ENCODE measurements around the gene RELA.

RELA gene

DNA sequence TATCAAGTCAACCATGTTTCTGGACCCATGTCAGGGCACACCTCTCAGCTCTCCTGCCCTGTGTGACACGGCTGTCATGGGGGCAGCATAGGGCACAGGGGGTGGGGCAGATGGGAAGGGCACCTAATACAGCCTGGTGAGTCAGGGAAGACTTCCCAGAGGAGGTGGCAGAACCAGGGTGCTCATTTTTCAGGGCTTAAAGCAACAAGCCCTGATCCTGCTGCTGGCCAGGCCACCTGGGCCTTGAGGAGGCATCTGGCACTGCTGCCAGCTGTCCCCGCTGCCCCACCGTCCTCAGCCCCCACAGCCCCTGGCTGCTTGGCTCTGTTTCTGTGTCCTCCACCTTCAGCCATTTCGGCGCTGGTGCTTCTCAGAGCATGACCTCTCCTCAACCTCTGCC lies 53.1 kb downstream of the RELA start:
- H3K4me3 ChIP-seq (ENCODE audit: low read depth, low read length): no peak overlapping the region
- TF ChIP-seq, protein P1, sequence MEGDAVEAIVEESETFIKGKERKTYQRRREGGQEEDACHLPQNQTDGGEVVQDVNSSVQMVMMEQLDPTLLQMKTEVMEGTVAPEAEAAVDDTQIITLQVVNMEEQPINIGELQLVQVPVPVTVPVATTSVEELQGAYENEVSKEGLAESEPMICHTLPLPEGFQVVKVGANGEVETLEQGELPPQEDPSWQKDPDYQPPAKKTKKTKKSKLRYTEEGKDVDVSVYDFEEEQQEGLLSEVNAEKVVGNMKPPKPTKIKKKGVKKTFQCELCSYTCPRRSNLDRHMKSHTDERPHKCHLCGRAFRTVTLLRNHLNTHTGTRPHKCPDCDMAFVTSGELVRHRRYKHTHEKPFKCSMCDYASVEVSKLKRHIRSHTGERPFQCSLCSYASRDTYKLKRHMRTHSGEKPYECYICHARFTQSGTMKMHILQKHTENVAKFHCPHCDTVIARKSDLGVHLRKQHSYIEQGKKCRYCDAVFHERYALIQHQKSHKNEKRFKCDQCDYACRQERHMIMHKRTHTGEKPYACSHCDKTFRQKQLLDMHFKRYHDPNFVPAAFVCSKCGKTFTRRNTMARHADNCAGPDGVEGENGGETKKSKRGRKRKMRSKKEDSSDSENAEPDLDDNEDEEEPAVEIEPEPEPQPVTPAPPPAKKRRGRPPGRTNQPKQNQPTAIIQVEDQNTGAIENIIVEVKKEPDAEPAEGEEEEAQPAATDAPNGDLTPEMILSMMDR (IDR thresholded peaks at IDR 0.05; ENCODE audit: borderline replicate concordance, insufficient read depth, low read depth, low read length): no peak

DNA sequence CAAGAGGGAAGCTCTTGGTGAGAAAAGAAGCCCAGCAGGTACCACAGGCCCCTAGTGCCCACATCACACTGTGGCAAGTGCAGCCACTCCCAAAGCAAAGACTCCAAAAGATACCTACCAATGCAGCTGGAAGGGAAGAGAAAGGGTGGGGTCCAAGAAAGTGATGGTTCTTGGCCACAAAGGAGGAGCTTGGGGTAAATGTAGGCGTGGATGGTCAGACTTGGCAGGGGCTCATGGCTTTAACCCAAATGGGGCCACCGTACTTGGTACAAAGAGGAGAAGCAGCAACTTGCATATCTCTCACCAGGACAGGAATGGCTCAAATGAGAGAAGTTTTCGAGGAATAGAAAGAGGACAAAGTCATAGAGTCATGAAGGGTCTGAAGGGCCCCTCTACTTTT lies 53.5 kb downstream of the RELA start:
- no peak overlapping the region for H3K4me3 ChIP-seq (ENCODE audit: low read depth, low read length)
- TF ChIP-seq, protein P1 (IDR thresholded peaks at IDR 0.05; ENCODE audit: borderline replicate concordance, insufficient read depth, low read depth, low read length): no peak

DNA sequence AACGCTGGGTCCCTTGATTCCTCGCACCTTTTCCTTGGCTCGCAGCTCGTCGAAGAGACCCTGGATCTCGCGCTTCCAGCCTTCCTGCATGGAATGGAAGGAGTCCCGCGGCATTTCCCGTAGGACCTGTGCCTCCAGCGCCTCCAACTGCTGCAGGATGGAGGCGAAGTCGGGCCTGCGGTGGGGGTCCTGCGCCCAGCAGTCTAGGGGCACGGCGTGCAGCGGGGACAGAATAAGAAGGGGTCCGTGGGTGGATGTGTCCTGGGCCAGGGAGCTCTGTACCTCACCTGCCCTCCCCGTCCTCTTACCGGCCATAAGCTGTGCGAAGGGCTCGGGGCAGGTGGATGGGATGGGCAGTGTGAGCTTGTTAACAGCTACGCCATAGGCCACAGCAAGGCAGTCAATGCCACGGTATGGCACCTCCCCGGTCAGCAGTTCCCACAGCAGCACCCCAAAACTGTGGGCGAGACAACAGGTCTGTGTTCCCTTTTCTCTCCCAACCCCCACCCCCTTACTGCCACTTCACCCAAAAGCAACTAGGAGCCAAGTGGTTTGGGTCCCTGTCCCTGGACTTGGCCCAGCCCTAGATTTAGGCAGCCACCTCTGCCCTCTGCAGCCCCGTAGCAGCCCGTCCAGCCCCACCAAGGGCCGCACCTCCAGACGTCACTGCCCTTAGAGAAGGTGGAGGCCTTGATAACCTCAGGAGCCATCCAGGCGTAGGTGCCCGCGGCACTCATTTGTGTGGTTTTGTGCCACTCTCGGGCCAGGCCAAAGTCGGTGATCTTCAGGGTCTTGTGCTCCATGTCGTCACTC lies 54.9 kb downstream of the RELA start:
- TF ChIP-seq, protein P1 (IDR thresholded peaks at IDR 0.05; ENCODE audit: borderline replicate concordance, insufficient read depth, low read depth, low read length): no peak
- no peak overlapping the region for H3K4me3 ChIP-seq (ENCODE audit: low read depth, low read length)

DNA sequence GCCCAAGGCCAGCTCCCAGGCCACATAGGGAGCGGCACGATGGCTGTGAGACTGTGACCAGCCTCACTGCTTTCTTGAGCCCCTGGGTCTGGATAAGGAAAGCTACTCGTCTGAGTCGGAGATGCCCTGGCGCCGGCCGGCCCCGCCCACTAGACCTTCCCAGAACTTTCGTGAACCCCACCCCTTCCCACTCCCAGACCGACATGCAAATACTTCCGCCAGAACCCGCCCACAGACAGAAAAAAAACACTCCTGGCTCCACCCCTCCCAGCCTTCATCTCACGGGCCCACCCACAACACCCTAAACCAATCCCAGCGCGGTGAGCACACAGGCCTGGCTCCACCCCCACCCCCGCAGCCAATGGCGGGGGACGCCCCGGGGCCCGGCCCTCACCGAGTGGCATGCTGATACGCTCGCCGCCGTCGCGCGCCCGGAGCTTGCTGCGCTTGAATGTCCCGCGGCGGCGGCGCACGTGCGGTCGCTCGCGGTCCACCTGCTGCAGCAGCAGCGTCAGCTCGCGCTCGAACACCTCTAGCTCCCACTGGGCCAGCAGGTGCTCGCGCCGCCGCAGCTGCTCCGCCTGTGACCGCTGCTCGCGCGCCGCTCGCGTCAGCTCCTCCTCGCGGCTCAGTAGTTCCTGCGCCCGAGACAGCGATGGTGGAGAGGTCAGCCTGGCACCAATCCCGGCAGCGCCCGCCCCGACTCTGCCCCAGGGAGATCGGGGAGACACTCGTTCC lies 55.7 kb downstream of the RELA start:
- TF ChIP-seq, protein P1 (IDR thresholded peaks at IDR 0.05; ENCODE audit: borderline replicate concordance, insufficient read depth, low read depth, low read length): no peak
- no peak overlapping the region for H3K4me3 ChIP-seq (ENCODE audit: low read depth, low read length)

DNA sequence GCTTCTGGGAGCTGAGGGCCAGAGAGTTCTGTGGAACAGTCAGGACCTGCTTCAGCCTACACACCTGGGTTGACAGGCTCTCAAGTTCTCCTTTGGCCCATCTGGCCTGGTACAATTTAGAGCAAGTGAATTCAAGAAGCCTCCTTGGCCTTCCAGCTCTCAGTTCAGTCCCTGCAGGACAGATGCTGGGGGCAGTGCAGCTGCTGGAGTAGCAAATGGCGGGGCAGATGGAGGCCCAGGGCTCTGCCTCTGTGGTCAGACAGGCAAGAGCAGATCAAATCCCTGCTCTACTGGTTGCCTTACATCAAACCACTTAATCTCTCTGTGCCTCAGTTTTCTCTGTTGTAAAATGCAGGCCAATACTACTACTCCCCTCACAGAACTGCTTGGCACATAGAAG lies 58.5 kb downstream of the RELA start:
- no peak overlapping the region for H3K4me3 ChIP-seq (ENCODE audit: low read depth, low read length)
- TF ChIP-seq, protein P1 (IDR thresholded peaks at IDR 0.05; ENCODE audit: borderline replicate concordance, insufficient read depth, low read depth, low read length): no peak

Data from GM12875 (cell line).